ENCODE results near the gene SUSD3. TPM values are rescaled to one million over a fixed set of nuclear protein-coding genes. Genes with fewer than 3 reads are reported as not detected.

Gene SUSD3
- total and polyA plus RNA-seq, 2 of the 8 experiments (the other 6 are each of a cell fraction or from before 2014, with no cell fraction given): 5.5 to 35.4 TPM

- Histone ChIP-seq H3K4me1 (replicated peaks in 1 of 4; ENCODE audit: control insufficient read depth in 3 of 4, insufficient read depth in 4 of 4, low read length in 3 of 4) (peaks cover 0 to 17% (median 10%) of the 10 kb centered on the region in 4 experiments; a peak in 6 of 7 replicates), H3K9me3 (ENCODE audit: insufficient read depth in 2 of 2, low read depth in 1 of 2, low read length in 1 of 2) (no peaks in the 10 kb centered on the region), H4K91ac (replicated peaks; ENCODE audit: insufficient read length, low read length) (no peak overlapping the region), H3K79me2 (ENCODE audit: control insufficient read depth in 1 of 2, insufficient read depth in 2 of 2, low read length in 2 of 2) (no peaks in the 10 kb centered on the region), H2BK12ac (ENCODE audit: low read depth, low read length) (no peak overlapping the region), H2BK20ac (ENCODE audit: low read length) (no peak overlapping the region), H3K23ac (ENCODE audit: insufficient read length) (no peak overlapping the region), H3K36me3 (ENCODE audit: control insufficient read depth in 2 of 4, insufficient read depth in 4 of 4, low read length in 3 of 4) (no peaks in the 10 kb centered on the region; a peak in 2 of 8 replicates), H3K23me2 (ENCODE audit: low read depth, low read length) (no peaks in the 10 kb centered on the region), H2AFZ (ENCODE audit: low read length) (no peak overlapping the region), H4K5ac (ENCODE audit: insufficient read length, low read depth, low read length) (no peak overlapping the region), H3K79me1 (ENCODE audit: low read depth, low read length) (no peaks in the 10 kb centered on the region), H2BK15ac (ENCODE audit: low read length) (no peak overlapping the region), H3K18ac (ENCODE audit: extremely low read depth, low read length) (no peak overlapping the region), H2BK120ac (replicated peaks; ENCODE audit: low read depth, low read length) (no peak overlapping the region), H3K56ac (replicated peaks; ENCODE audit: insufficient read length, low read depth, low read length) (no peak overlapping the region), H3K4me3 (ENCODE audit: extremely low read depth in 1 of 4, insufficient read depth in 2 of 4, low read depth in 3 of 4, low read length in 4 of 4) (no peak overlapping the region), H2BK5ac (ENCODE audit: low read depth, low read length) (no peak overlapping the region; the same call in 1 of the 2 replicates), H4K20me1 (replicated peaks in 1 of 2; ENCODE audit: control insufficient read depth in 1 of 2, insufficient read depth in 2 of 2, low read length in 2 of 2) (peaks cover 0 to 6% of the 10 kb centered on the region in 2 experiments), H3K9ac (replicated peaks in 1 of 4; ENCODE audit: extremely low read depth in 1 of 4, low read depth in 3 of 4, low read length in 3 of 4) (no peak overlapping the region), H3K4ac (replicated peaks; ENCODE audit: insufficient read length, low read depth, low read length) (no peak overlapping the region), H3K4me2 (ENCODE audit: insufficient read depth in 1 of 2, low read depth in 2 of 2, low read length in 2 of 2) (no peak overlapping the region), H3K27me3 (replicated peaks in 1 of 4; ENCODE audit: control insufficient read depth in 3 of 4, extremely low read depth in 1 of 4, insufficient read depth in 3 of 4, low read length in 3 of 4) (no peaks in the 10 kb centered on the region), H3K27ac (ENCODE audit: low read depth, low read length) (no peak overlapping the region), H3K14ac (ENCODE audit: insufficient read length) (no peak overlapping the region), H2AK5ac (ENCODE audit: low read depth, low read length) (no peak overlapping the region), H4K8ac (ENCODE audit: extremely low read depth, insufficient read depth, low read length) (no peak overlapping the region)
- CTCF ChIA-PET (ENCODE audit: partially characterized antibody): interaction anchor here (0.7 to 2.2 kb wide), 5 partner anchors 8 to 397 kb away, joined by 3 to 6 read pairs (median 3); no protein-coding TSS in a partner anchor
- WGBS, 2 experiments (ENCODE audit: extremely low coverage in 1 of 2, insufficient coverage in 1 of 2, insufficient read length in 1 of 2, insufficient replicate concordance in 2 of 2, low coverage in 1 of 2, low lambda C conversion rate in 2 of 2, missing lambda C conversion rate in 1 of 2): 85% methylated on average over 13 of the region's 13 CpGs; no CpG with 5 or more reads in 1 of the 2 experiments
- DNase-seq (ENCODE audit: low read depth in 1 of 2, low spot score in 2 of 2): no peak
- POLR2A ChIA-PET (ENCODE audit: partially characterized antibody): interaction anchor here (1.1 to 1.2 kb wide), 2 partner anchors 21 to 23 kb away, joined by 3 to 6 read pairs; partner anchors contain the start of gene NINJ1
- FAIRE-seq: no peak
- TF ChIP-seq, protein P1, sequence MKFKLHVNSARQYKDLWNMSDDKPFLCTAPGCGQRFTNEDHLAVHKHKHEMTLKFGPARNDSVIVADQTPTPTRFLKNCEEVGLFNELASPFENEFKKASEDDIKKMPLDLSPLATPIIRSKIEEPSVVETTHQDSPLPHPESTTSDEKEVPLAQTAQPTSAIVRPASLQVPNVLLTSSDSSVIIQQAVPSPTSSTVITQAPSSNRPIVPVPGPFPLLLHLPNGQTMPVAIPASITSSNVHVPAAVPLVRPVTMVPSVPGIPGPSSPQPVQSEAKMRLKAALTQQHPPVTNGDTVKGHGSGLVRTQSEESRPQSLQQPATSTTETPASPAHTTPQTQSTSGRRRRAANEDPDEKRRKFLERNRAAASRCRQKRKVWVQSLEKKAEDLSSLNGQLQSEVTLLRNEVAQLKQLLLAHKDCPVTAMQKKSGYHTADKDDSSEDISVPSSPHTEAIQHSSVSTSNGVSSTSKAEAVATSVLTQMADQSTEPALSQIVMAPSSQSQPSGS (IDR thresholded peaks at IDR 0.05; ENCODE audit: low read length): no peak
- TF ChIP-seq POLR2A (IDR thresholded peaks at IDR 0.05; ENCODE audit: control extremely low read depth in 1 of 2, low read depth in 2 of 2, low read length in 2 of 2) (no peak), POLR2AphosphoS5 (IDR thresholded peaks at IDR 0.05; ENCODE audit: low read depth, low read length) (no peak), EGR1 (IDR thresholded peaks at IDR 0.05; ENCODE audit: borderline replicate concordance, low read depth, low read length) (no peak), JUND (IDR thresholded peaks at IDR 0.05; ENCODE audit: low read length) (no peak), RXRA (IDR thresholded peaks at IDR 0.05; ENCODE audit: insufficient read depth, low read depth, low read length) (no peak), SP2 (IDR thresholded peaks at IDR 0.05; ENCODE audit: low read length) (no peak), CEBPB (IDR thresholded peaks at IDR 0.05; ENCODE audit: low read depth, low read length) (no peak), POU5F1 (IDR thresholded peaks at IDR 0.05; ENCODE audit: low read depth, low read length) (no peak), TAF1 (IDR thresholded peaks at IDR 0.05; ENCODE audit: low read depth, low read length) (no peak), BACH1 (IDR thresholded peaks at IDR 0.05; ENCODE audit: low read length) (no peak), CHD2 (IDR thresholded peaks at IDR 0.05; ENCODE audit: low read length) (no peak), SIRT6 (IDR thresholded peaks at IDR 0.05; ENCODE audit: low read length) (no peak), CTBP2 (IDR thresholded peaks at IDR 0.05; ENCODE audit: borderline replicate concordance, insufficient read depth, insufficient read length, low read length) (no peak)
These were observed 54.4 kb downstream of the SUSD3 start for GRCh38 chr9:93112864-93113389.

All from H1 (cell line).